ENCODE data around the gene EIF5A. TPM values are rescaled to one million over a fixed set of nuclear protein-coding genes. Genes with fewer than 3 reads are reported as not detected.
A peak's percentile ranks its signal among the peaks of the same experiment; 100 is the strongest.

EIF5A gene
- total and polyA plus RNA-seq, 2 of the 8 experiments (the other 6 are each of a cell fraction or from before 2014, with no cell fraction given): 717 to 1,172 TPM

DNA sequence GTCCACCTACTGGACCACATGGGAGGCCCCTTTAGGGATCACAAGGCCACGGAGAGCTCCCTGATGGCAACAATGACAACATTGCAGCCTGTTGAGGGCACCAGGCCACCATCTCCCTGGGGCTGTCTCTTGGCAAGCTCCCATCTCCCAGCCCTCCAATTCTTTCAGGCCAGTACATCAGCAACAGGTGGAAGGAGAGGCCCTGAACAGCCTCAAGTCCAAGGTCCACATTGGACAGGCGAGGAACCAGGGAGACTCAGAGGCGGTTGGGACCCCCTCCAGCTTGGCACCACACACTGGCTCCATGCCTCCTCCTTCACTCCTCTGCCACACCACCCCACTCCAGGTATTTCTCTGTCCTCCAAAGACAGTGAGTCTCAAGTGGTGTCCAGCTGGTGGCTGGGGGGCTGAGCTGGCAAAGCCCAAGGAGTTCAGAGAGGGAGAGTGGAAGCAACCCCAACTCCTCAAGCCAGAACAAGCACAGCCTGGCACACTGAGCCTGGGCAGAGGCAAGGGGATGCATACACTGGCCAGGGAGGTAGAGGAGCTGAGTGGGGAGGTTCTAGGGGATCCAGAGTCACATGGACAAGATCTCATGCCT lies 27.6 kb downstream of the EIF5A start:
- Histone ChIP-seq H3K56ac (replicated peaks; ENCODE audit: insufficient read length, low read depth, low read length) (no peak overlapping the region), H3K4me1 (replicated peaks in 1 of 4; ENCODE audit: control insufficient read depth in 3 of 4, insufficient read depth in 4 of 4, low read length in 3 of 4) (peaks cover 3 to 22% (median 18%) of the 10 kb centered on the region in 4 experiments), H4K91ac (replicated peaks; ENCODE audit: insufficient read length, low read length) (peak overlapping the region; percentile 81), H3K4ac (replicated peaks; ENCODE audit: insufficient read length, low read depth, low read length) (no peak overlapping the region), H2BK20ac (ENCODE audit: low read length) (peak overlapping the region; percentile 87; the same call in 1 of the 2 replicates), H3K23me2 (ENCODE audit: low read depth, low read length) (no peaks in the 10 kb centered on the region; the same call in 1 of the 2 replicates), H3K79me2 (ENCODE audit: control insufficient read depth in 1 of 2, insufficient read depth in 2 of 2, low read length in 2 of 2) (no peaks in the 10 kb centered on the region), H3K18ac (ENCODE audit: extremely low read depth, low read length) (no peak overlapping the region; the same call in 1 of the 2 replicates), H3K4me3 (ENCODE audit: extremely low read depth in 1 of 4, insufficient read depth in 2 of 4, low read depth in 3 of 4, low read length in 4 of 4) (no peak overlapping the region), H2BK12ac (ENCODE audit: low read depth, low read length) (peak overlapping the region; percentile 72; the same call in 1 of the 2 replicates), H3K9ac (replicated peaks in 1 of 4; ENCODE audit: extremely low read depth in 1 of 4, low read depth in 3 of 4, low read length in 3 of 4) (no peak overlapping the region), H3K27me3 (replicated peaks in 1 of 4; ENCODE audit: control insufficient read depth in 3 of 4, extremely low read depth in 1 of 4, insufficient read depth in 3 of 4, low read length in 3 of 4) (no peaks in the 10 kb centered on the region), H2AFZ (ENCODE audit: low read length) (no peak overlapping the region), H2BK120ac (replicated peaks; ENCODE audit: low read depth, low read length) (no peak overlapping the region), H4K5ac (ENCODE audit: insufficient read length, low read depth, low read length) (no peak overlapping the region), H3K36me3 (ENCODE audit: control insufficient read depth in 2 of 4, insufficient read depth in 4 of 4, low read length in 3 of 4) (no peaks in the 10 kb centered on the region), H2BK15ac (ENCODE audit: low read length) (peak overlapping the region; percentile 55; the same call in 1 of the 2 replicates), H4K8ac (ENCODE audit: extremely low read depth, insufficient read depth, low read length) (no peak overlapping the region), H3K79me1 (ENCODE audit: low read depth, low read length) (no peaks in the 10 kb centered on the region), H3K4me2 (ENCODE audit: insufficient read depth in 1 of 2, low read depth in 2 of 2, low read length in 2 of 2) (no peak overlapping the region), H2AK5ac (ENCODE audit: low read depth, low read length) (peak overlapping the region; percentile 71; the same call in 1 of the 2 replicates), H3K14ac (ENCODE audit: insufficient read length) (no peak overlapping the region), H3K27ac (ENCODE audit: low read depth, low read length) (no peak overlapping the region), H4K20me1 (replicated peaks in 1 of 2; ENCODE audit: control insufficient read depth in 1 of 2, insufficient read depth in 2 of 2, low read length in 2 of 2) (no peaks in the 10 kb centered on the region), H2BK5ac (ENCODE audit: low read depth, low read length) (peak overlapping the region; percentile 6; the same call in 1 of the 2 replicates), H3K9me3 (ENCODE audit: insufficient read depth in 2 of 2, low read depth in 1 of 2, low read length in 1 of 2) (no peaks in the 10 kb centered on the region), H3K23ac (ENCODE audit: insufficient read length) (no peak overlapping the region)
- 80% methylated on average over 3 of the region's 3 CpGs; no CpG with 5 or more reads in 1 of the 2 experiments for WGBS, 2 experiments (ENCODE audit: extremely low coverage in 1 of 2, insufficient coverage in 1 of 2, insufficient read length in 1 of 2, insufficient replicate concordance in 2 of 2, low coverage in 1 of 2, low lambda C conversion rate in 2 of 2, missing lambda C conversion rate in 1 of 2)
- CTCF ChIA-PET (ENCODE audit: partially characterized antibody): interaction anchor here (1.7 to 6.0 kb wide), 6 partner anchors 8 to 55 kb away, joined by 4 to 82 read pairs (median 16); partner anchors contain the start of genes KCTD11 and TMEM95
- FAIRE-seq: no peak
- POLR2A ChIA-PET (ENCODE audit: partially characterized antibody): interaction anchor here (0.6 to 6.9 kb wide), 12 partner anchors 10 to 996 kb away, joined by 3 to 93 read pairs (median 4); partner anchors contain the start of genes GPS2, KCTD11, MPDU1 and NLGN2
- no peak for DNase-seq (ENCODE audit: low read depth in 1 of 2, low spot score in 2 of 2)
- TF ChIP-seq SIX5 (IDR thresholded peaks at IDR 0.05; ENCODE audit: low read depth, low read length) (no peak), BACH1 (IDR thresholded peaks at IDR 0.05; ENCODE audit: low read length) (no peak), TCF12 (IDR thresholded peaks at IDR 0.05; ENCODE audit: low read depth, low read length) (no peak)

Data from H1 (cell line).